ENCODE measurements around the gene GATAD2A.

GATAD2A gene

DNA sequence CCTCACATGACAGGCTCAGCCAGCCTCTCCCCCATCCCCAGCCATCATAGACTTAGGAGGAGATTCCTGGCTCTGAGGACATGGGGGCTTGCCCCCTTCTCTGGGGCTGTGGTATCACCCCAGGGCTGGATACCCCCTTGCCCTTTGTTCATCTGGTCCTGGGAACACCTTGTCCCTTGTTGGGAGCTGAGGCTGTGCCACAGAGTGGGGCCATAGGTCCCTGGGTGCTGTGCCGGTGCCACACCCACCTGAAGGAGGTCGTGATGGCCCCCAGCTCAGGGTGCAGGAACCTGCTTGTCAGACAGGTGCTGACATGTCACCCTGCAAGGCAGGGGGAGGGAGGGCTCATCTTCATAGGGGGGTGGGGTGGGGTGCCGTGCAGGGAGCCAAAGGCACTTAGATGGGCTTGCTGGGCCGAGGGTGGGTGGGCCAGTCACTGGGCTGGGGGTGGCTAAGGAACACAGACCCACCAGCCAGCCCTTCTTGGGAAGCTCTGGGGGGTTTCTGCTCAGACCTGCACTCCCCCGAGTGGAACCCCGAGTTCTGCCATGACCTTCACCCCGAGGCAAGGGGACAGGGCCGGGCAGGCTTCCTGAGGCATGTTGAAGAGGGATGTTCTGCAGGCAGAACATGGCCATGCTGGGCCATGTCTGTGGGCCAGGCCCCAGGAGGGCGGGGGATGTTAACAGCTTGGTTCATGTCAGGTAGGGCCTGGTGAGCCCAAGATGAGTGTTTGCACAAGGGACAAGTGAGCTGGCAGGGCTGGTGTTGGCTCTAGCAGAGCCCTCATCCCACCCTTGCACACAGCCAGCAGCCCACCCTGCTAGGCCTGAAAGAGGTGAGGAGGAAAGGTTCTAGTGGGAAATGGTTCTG lies 81.8 kb downstream of the GATAD2A start:
- DNase-seq, result no peak

DNA sequence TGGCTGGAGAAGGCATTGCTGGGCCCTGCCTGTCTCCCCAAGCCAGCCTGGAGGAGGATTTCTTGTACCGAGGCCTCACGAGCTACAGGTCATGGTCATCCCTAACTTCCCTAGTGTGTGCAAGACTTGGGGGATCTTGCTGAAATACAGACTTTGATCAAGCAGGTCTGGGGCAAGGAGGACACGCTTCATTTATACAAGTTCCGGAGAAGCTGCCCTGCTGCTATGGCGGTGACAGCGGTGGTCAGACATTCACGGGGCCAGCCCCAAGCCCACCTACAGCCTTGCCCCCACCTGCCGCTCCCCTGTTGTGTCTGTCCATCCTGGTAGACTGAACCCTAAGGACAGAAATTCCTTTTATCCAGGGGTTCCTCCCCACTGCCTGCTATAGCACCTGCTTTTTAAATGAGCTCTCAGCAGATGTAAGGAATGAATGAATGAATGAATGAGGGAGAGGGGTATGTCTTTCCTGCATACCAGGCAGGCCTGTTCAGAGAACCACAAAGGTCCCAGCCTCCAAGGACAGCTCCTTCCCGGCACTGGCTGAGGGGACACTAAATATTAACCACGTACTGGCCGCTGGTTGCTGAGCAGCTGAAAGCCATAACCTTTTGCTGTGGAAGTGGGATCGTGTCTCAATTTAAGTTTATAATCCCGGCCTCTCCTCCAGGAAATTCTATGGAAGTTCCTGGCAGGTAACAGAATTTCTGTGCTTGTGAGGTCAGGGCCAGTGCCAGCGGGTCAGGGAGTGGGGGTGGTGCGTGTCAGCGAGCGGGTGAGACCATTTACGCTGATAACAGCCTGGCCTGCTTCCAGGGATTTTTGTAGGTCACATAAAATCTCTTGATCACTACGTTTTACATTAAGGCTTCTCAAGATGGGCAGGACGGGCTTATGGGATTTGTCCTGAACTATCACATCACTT lies 82.7 kb downstream of the GATAD2A start:
- DNase-seq, result peak in 1 of 56 donors; percentile 14

DNA sequence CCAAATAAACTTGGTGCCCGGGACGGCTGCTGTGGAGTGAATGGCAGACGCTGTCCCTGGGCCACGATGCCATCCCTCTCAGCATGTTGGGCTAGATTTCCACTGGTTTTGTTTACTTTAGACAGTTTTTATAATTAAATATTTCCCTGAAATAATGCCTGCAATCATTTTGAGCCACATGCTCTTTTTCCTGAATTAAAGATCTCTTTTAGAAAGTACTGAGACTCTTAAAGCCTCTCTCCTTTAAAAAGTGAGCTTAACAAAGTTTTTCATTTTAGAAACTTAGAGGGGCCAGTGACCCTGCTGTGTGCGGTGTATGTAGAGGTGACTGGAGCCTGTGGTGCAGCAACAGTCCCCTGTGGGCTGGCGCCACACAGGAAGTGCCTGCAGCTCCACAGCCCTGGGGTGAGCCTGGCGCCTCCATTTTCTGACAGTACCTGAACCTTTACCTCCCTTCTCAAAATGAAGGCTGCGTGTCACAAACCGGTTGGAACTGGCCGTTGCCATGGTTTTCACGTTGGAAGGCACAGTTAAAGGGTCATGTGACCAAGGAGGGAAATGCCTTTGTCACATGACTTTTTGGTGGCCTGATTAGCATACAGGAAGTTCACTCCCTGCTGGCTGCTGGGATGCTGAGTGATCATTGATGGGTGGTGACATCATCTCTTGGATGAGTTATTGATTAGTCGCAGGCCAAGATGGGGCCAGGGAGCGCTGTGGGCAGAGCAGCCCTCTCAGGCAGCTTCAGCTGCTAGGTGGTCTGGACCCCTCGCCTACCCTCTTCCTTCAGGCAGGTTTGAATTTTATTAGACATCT lies 83.6 kb downstream of the GATAD2A start:
- peak in 42 of 56 donors; percentile 5 to 85 (median 47) for DNase-seq

DNA sequence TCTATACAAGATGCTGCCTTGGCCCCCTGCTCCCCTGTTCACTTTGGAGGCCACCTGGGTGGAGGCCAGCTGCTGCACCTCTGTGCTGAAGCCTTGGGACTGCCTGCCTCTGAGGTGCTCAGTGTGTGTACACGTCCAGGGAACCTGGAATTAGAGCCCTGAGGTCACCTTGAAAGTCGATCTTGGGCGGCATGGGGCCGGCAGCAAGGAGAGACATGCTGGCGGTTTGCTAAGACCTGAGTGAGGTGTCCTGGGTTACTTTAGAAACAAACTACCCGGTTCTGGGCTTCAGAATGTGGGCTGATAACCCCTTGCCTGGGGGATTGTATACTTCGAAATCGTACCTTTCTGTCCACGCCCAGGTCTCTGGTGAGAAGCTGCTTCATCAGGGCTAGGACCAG lies 84.3 kb downstream of the GATAD2A start:
- DNase-seq, result no peak

DNA sequence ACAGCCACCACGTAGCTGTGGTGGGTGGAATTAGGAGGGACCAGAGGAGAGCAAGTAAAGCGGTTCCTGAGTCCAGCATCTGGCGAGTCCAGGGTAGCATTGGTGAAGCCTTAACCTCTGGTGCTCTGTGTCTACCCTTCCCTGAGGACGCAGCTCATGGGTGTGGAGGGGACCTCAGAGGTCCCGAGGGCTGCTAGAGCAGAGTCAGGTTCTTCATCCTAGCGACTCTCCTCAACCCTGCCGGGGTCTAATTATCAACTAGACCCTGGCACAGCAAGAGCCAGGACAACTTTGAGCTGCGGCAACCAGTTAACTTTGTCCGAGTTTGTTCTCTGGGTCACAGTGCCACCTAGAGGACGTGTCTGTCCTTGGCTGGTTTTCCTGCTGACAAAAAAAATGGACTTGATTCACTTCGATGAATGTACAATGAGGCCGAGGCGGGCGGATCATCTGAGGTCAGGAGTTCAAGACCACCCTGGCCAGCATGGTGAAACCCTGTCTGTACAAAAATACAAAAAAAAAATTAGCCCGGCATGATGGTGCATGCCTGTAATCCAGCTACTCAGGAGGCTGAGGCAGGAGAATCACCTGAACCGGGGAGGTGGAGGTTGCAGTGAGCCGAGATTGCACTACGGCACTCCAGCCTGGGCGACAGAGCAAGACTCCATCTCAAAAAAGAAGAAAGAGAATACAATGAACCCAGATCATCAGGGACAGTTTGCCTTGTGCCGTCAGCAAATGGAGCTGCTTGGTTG lies 84.9 kb downstream of the GATAD2A start:
- DNase-seq, result peak in 51 of 56 donors; percentile 5 to 89 (median 59)

DNA sequence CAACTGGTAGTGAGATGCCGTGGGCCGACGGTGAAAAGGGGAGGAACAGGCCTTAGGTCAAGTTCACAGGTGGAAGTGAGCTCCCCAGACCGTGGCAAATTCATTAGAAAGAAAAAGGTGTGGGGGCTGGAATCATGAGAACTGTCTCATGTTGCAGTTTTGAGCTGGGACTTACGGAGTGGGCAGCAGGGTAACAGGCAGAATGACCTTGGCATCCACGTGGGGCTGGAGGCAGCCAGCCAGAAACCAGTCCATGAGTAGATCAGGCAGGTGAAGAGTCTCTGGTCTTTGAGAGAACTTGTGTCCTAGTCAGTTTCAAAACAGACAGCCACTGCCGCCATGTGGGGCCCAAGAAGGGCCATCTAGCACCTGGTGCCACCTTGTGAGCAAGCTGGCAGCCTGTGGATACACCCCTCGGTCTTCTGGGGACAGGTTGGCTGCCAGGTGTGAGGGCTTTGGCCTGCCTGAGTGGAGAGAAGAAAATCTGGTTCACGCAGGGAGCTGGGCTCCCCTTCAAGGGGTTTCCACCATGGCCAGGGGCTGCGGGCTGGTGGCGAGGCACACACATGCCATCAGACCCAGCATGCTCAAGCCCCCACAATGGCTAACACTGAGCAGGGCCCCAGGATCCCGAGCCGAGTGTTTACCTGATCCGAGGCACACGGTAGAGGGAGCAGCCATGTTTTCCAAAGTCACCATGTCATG lies 86.0 kb downstream of the GATAD2A start:
- no peak for DNase-seq

DNA sequence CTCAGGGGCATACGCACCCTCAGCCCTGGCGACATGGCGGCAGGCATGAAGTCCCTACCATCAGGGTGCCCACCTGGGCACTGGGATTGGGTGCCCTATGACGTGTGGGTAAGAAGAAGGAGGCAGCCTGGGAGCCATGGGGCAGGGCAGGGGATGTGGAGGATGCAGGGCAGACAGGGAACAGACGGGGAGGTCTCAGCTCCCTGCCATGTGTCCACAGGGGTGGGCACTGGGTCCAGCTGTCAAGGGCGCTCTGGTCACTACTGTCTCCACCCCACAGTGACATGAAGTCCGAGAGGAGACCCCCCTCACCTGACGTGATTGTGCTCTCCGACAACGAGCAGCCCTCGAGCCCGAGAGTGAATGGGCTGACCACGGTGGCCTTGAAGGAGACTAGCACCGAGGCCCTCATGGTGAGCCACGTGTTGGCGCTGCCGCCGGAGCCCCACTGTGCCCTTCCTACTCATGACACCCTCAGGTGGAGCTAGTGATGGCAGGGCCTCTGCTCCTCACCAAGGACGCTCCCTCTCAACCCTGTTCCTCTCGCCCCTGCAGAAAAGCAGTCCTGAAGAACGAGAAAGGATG lies 86.6 kb downstream of the GATAD2A start:
- DNase-seq, result no peak

DNA sequence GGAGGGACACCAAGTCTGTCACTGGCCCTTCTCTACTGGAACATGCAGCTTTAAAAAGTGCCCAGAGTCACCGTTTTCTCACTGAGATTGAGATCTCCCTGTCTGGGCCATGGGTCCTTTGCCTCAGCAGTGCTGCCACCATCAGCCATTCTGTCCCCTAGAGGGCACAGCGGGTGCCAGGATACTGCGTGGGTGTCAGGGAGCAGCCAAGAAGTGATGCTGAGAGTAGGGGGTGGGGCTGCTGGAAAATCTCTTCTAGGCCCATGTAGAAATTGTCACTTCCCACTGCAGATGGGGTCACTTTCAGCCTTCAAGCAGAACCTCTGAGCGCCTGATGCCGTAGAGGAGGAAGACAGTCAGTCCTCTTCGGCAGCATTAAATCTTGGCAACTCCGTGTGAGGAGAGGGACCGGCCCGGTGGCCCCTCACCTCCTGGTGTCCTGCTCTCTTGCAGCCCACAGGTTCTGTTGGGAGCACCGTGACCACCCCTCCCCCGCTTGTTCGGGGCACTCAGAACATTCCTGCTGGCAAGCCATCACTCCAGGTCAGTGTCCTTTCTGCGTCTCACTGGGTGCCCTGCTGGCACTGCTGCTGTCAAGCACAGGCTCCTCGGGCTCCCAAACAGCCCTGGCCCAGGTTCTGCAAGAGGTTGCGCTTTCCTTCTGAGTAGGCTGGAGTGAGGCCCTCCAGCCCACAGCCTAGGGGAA lies 88.5 kb downstream of the GATAD2A start:
- peak in 9 of 56 donors; percentile 6 to 54 (median 16) for DNase-seq

DNA sequence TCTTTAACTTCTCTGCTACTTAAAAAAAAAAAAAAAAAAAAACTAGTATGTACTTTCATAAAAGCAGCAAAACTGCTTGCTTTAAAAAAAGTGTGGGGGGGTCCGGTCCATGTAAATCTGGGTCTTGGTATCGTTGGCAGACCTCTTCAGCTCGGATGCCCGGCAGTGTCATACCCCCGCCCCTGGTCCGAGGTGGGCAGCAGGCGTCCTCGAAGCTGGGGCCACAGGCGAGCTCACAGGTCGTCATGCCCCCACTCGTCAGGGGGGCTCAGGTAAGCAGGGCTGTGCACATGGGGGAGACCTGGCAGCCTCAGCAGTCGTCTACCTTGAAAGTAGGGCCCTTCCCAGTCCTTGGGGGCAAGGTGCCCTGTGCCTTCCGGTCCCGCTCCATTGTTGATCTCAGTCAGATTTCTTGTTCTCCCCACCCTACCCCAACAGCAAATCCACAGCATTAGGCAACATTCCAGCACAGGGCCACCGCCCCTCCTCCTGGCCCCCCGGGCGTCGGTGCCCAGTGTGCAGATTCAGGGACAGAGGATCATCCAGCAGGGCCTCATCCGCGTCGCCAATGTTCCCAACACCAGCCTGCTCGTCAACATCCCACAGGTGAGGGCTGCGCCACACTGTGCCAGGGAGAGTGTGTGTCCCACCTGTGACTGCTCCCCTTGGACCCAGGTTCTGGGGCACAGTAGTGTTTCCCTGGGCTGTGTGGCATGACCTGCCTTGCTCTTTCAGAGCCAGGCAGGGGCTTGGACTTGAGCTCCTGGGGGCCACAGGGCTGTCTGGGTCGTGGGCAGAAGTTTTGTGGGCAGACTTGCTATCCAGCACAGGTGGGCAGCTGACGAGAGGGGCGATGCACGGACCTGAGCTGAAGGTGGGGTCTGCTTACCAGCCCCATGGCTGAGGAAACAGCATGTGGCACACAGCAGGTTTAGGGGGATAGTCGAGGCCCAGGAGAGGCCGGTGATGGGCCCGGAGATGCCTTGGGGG lies 90.4 kb downstream of the GATAD2A start:
- DNase-seq, result no peak

DNA sequence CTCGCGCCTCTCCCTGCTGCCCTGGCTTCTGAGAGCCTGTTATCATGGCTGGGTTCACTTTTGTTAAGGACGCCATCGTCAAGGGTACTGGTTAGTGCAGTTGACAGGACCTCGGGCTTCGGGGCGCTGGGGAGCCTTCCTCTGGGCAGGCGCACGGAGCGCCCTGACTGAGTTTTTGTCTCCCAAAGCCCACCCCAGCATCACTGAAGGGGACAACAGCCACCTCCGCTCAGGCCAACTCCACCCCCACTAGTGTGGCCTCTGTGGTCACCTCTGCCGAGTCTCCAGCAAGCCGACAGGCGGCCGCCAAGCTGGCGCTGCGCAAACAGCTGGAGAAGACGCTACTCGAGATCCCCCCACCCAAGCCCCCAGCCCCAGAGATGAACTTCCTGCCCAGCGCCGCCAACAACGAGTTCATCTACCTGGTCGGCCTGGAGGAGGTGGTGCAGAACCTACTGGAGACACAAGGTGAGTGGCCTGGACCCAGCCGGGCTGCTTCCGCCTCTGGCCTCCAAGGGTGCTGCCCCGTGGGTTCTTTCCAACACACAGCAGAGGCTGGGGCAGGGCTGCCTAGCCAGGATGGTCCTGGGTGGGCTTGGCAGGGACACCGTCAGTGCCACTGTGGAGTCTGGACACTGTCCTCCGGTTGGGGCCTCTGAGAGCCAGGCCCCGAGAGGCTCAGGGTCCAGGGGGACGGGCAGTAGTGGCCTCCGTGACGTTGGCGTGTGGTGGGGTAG lies 92.9 kb downstream of the GATAD2A start:
- no peak for DNase-seq

DNA sequence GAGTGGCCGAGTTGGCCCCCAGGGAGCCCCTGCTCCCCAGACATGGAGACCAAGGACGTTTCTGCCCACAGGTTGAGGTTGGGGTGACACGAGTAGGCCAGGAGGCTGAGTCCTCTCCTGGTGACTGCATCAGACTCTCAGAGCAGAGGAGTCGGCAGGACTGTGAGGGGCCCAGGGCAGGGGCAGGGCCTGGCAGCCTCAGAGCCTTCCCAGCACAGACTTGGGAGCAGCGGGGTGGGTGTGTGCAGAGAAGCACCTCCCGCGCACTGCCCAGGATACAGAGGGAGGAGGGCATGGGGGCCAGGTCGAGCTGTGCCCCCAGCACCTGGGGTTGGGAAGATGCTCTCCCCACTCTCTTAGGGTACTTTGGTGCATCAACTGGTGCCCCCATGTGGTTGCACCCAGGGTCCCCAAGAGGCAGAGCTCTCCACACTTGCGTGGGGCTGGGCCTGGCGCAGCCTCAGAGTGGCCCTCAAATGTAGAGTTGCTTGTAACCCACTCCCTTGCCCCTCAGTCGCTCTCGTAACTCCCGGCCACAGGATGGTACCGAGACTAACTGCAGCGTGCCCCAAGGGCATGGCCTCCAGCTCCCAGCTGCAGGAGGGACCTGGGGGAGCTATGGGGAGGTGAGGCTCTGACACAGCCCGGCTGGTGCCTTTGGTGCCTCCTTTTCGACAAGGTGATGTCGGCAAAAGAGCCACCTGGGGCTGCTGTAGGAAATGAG lies 94.0 kb downstream of the GATAD2A start:
- no peak for DNase-seq

DNA sequence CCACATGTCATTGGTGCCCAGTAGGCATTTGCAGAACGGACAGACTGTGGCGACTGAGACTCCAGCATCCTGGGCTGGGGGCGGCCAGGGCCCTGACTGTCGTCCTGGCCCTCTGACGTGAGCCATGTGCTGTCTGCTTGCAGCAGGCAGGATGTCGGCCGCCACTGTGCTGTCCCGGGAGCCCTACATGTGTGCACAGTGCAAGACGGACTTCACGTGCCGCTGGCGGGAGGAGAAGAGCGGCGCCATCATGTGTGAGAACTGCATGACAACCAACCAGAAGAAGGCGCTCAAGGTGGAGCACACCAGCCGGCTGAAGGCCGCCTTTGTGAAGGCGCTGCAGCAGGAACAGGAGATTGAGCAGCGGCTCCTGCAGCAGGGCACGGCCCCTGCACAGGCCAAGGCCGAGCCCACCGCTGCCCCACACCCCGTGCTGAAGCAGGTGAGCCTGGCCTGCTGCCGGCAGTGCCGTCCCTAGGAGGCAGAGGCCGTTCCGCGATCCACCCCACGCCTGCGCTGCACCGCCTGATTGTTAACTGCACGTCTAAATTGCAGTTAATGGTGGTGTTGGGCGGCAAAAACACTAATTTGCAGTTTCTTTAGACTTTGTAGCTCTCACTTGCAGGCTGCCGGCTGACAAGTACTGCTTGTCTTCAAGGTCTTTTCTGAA lies 95.6 kb downstream of the GATAD2A start:
- DNase-seq, result no peak

DNA sequence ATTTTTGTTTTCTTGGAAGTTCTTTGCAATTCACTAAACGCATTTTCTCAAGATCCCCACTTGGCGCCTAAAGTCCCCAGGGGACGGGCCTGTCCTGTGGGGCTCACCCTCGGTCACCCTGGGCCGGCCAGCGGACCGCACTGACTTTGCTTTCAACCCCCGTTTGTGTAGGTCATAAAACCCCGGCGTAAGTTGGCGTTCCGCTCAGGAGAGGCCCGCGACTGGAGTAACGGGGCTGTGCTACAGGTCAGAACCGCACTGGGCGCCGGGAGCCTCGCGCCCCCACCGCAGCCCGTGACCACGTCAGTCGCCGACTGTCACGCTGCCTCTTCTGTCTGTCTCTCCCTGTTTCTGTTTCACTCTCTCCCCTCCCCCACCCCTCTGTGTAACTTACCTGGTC lies 96.3 kb downstream of the GATAD2A start:
- no peak for DNase-seq

DNA sequence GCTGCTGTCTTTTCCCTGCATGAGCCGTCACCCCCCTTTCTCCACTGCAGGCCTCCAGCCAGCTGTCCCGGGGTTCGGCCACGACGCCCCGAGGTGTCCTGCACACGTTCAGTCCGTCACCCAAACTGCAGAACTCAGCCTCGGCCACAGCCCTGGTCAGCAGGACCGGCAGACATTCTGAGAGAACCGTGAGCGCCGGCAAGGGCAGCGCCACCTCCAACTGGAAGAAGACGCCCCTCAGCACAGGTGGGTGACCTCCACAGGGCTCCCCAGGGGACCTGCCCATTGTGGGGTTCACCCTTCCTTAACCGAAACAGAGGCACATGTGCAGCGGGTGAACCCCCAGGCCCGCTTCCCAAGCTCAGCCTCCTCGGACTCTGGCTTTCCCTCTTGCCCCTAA lies 96.8 kb downstream of the GATAD2A start:
- DNase-seq, result no peak

DNA sequence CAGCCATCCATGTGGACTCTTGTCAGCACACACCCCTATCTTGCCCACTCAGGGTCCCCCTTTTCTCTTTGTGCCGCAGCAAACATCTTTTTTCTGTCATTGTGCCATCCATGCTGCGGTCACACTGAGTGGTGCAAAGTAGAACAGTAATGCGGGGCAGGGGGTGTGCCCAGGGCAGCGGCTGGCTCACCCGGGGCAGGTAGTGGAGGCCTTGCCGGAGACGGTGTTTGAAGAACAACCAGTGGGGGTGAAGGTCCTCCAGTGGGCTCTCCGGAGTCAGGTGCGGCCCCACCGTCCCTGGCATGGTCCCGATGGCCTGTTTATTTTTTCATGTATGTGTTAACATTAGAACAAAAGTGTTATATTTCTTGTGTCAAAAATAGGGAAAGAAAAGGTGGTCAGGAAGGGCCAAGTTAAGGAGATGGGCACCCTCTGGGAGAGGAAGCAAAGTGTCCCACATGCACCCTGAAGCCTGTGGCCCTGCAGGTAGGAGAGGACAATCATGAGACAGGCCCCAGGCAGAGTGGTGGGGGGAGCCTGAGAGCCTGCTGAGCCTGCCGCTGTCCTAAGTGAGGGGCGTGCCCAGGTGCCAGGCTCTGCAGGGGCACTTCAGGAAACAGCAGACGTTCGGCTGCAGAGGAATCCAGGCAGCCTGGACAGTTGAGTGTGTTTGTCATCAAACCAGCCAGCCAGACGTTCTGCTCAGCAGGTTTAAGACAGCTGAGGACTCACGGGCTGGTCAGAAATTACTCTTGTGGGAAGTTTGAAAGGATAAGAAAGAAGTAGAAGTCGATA lies 97.5 kb downstream of the GATAD2A start:
- no peak for DNase-seq

All from amygdala (tissue), 56 donors.